ENCODE data around the gene MMAA. TPM values are rescaled to one million over a fixed set of nuclear protein-coding genes. Genes with fewer than 3 reads are reported as not detected.

The MMAA gene
- total and polyA plus RNA-seq, 12 donors = 4.8 to 19.9 (median 13.1) TPM

DNA sequence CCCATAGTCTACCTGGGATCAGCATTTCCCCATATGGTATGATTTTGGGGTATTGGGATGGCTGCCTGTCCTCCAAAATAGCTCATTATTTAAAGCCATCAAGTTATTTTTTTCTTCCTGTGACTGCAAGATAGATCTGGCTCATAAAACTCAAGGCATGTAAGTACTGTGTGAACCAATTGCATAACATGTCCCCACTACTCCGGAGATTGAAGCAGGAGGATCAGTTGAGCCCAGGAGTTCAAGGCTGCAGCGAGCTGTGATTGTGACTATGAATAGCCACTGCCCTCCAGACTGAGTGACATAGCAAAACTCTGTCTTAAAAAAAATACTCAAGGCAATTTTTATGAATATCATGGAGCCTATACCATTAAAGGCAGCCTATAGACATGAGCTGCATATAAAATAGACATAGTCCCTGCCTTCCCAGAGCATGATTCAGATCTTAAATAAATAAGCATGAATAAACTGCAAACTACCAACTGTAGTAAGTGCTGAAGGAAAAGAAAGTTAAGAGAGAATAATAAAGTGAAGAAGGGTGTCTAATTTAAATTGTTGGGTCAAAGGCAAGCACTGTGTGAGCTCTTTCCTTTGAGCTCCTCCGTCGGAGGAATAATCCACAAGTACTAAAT is 16.9 kb upstream of the MMAA start:
- intact Hi-C loops (cut with DNase I) = loop anchor here in 1 of 2 donors (5.0 kb wide), 1 partner anchor 370 kb away; no protein-coding TSS in a partner anchor
- no peak for TF ChIP-seq POLR2A (IDR thresholded peaks at IDR 0.05)
- TF ChIP-seq, protein P1, sequence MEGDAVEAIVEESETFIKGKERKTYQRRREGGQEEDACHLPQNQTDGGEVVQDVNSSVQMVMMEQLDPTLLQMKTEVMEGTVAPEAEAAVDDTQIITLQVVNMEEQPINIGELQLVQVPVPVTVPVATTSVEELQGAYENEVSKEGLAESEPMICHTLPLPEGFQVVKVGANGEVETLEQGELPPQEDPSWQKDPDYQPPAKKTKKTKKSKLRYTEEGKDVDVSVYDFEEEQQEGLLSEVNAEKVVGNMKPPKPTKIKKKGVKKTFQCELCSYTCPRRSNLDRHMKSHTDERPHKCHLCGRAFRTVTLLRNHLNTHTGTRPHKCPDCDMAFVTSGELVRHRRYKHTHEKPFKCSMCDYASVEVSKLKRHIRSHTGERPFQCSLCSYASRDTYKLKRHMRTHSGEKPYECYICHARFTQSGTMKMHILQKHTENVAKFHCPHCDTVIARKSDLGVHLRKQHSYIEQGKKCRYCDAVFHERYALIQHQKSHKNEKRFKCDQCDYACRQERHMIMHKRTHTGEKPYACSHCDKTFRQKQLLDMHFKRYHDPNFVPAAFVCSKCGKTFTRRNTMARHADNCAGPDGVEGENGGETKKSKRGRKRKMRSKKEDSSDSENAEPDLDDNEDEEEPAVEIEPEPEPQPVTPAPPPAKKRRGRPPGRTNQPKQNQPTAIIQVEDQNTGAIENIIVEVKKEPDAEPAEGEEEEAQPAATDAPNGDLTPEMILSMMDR (IDR thresholded peaks at IDR 0.05) = no peak

DNA sequence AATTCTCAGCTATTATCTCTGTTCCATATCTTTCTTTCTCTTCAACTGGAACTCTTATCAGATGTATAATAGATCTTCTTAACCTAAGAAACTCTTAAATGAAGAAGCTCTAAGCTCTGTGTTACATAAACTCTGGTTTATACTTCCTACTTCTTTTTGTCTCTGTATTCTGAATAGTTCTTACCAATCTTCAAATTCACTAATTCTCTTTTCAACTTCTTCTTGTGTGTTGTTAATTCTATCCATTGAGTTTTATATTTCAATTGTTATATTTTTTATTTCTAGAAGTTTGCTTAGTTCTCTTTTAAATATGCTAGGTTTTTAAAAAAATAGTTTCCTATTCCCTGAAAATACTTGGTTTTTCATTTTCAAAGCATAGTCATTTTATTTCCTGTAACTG is 13.2 kb upstream of the MMAA start:
- Histone ChIP-seq H3K27me3 (no peaks in the 10 kb centered on the region), H3K9me3 (replicated peaks in 1 of 3) (peaks cover 0 to 9% (median 3%) of the 10 kb centered on the region in 3 donors), H3K36me3 (replicated peaks in 1 of 2) (no peaks in the 10 kb centered on the region), H3K4me3 (no peak overlapping the region), H3K4me1 (replicated peaks in 1 of 2) (peaks cover 0 to 8% of the 10 kb centered on the region in 2 donors), H3K27ac (no peak overlapping the region)
- DNase-seq = no peak
- TF ChIP-seq, protein P1 (IDR thresholded peaks at IDR 0.05) = no peak
- no peak for TF ChIP-seq POLR2A (IDR thresholded peaks at IDR 0.05)
- intact Hi-C loops (cut with DNase I) = no loop called here

More for the DNA sequence above, 16.9 kb upstream of the MMAA start:
- DNase-seq = peak in 6 of 7 donors; percentile 12 to 62 (median 44)
- WGBS, 4 donors = 59 to 70% (median 64%) methylated on average over 4 of the region's 4 CpGs
- no peaks in the 10 kb centered on the region for H3K27me3 ChIP-seq
- no peak overlapping the region for H3K4me3 ChIP-seq
- H3K9me3 ChIP-seq (replicated peaks in 1 of 3) = peaks cover 0 to 9% (median 3%) of the 10 kb centered on the region in 3 donors
- H3K4me1 ChIP-seq (replicated peaks in 1 of 2) = peaks cover 0 to 8% of the 10 kb centered on the region in 2 donors
- no peaks in the 10 kb centered on the region for H3K36me3 ChIP-seq (replicated peaks in 1 of 2)
- H3K27ac ChIP-seq = no peak overlapping the region

DNA sequence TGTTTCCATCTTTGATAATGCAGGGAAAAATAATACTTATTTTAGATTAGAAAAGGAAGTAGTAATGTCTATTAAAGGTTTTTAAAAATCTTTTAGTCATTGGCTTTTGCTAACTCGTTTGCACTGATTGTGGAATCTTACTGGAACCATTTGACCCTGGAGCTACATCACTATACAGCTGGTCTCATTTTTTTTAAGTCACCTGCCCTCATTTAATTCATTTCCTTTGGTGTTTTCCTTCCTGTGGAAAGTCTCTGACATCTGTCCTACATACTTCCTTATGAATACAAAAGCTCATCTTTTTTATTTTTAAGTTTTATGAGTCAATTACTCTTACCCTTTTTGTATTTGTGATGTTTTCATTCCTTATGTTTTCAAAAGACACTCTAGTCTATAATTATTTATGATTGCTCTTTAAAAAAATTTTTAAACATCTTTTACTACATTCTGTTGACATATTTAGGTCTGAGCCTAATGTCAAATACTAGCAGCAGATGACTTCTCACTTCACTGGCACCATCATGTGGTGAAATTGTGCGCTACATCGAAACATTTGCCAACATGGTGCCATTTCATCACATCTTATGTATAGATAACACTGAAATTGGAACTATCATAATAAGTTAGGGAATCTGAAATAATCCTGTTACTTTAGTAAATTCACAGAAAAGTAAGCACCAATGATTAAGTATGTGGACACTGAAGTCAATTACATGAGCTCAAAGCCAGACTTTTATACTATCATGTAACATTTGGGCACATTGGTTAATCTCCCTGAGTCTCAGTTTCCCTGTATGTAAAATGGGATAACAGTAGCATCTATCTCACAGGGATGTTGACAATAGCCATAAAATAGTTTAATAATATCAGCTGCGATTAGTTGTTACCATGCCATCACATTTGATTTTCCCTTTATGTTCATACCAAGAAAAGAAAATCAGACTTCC is 9.4 kb upstream of the MMAA start:
- H3K27me3 ChIP-seq = no peaks in the 10 kb centered on the region
- intact Hi-C loops (cut with DNase I) = loop anchor here in 1 of 2 donors (10.0 kb wide), 1 partner anchor 375 kb away; no protein-coding TSS in a partner anchor
- H3K4me1 ChIP-seq (replicated peaks in 1 of 2) = no peaks in the 10 kb centered on the region
- no peaks in the 10 kb centered on the region for H3K36me3 ChIP-seq (replicated peaks in 1 of 2)
- TF ChIP-seq POLR2A (IDR thresholded peaks at IDR 0.05) = no peak
- TF ChIP-seq, protein P1 (IDR thresholded peaks at IDR 0.05) = peak; percentile 34 to 81 (median 76)
- 40 to 56% (median 50%) methylated on average over 4 of the region's 4 CpGs for WGBS, 4 donors
- H3K27ac ChIP-seq = no peak overlapping the region
- H3K9me3 ChIP-seq (replicated peaks in 1 of 3) = peaks cover 0 to 9% (median 3%) of the 10 kb centered on the region in 3 donors
- peak; percentile 43 to 90 (median 61) for DNase-seq
- H3K4me3 ChIP-seq = no peak overlapping the region

DNA sequence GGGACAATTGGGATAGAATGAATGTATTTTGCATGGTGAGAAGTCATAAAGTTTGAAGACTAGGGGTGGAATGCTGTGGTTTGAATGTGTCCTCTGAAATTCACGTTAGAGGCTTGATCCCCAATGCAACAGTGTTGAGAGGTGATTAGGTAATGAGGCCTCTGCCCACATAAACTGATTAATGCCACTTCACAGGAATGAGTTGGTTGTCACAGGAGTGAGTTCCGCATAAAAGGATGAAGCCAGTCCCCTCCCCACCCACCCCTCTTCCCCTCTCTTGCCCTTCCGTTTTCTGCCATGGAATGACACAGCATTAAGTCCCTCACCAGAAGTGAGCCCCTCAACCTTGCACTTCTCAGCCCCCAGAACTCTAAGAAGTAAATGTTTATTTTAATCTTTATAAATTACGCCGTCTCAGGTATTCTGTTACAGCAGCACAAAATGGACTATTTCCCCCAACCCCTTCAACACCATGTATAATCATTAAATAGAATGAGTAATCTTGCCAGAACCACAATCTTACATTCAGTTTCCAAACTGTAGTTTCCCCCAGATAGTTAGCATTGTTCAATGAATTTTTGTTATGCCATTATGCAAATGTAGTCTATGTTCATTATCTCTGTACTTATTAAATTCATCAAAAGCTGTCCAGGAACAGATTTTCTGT is 5.5 kb upstream of the MMAA start:
- intact Hi-C loops (cut with DNase I) = loop anchor here in 1 of 2 donors (10.0 kb wide), 1 partner anchor 379 kb away; no protein-coding TSS in a partner anchor
- Histone ChIP-seq H3K9me3 (replicated peaks in 1 of 3) (no peaks in the 10 kb centered on the region), H3K4me3 (no peak overlapping the region), H3K27me3 (no peaks in the 10 kb centered on the region), H3K4me1 (replicated peaks in 1 of 2) (peaks cover 4 to 9% of the 10 kb centered on the region in 2 donors), H3K36me3 (replicated peaks in 1 of 2) (no peaks in the 10 kb centered on the region), H3K27ac (no peak overlapping the region)
- WGBS, 4 donors = 74 to 76% (median 75%) methylated on average over 5 of the region's 5 CpGs
- DNase-seq = no peak
- no peak for TF ChIP-seq POLR2A (IDR thresholded peaks at IDR 0.05)
- TF ChIP-seq, protein P1 (IDR thresholded peaks at IDR 0.05) = no peak

Data from adrenal gland (tissue), 12 donors.